C4-2B (cell line): ENCODE measurements around the gene TNNC1.

ENCODE experiments used
- CTCF ChIP-seq: fragments of 450-650 bp; conservative IDR thresholded peaks from 2 replicates; pipeline ENCODE4 v1.5.1; 2017; ENCODE audit warnings: mild to moderate bottlenecking
- ZFX ChIP-seq: fragments of 450-650 bp; IDR thresholded peaks from 2 replicates; pipeline ENCODE4 v1.6.1; 2017

GRCh38 chr3:52432691-52433141, 21.1 kb downstream of the TNNC1 start:
- no peak for TF ChIP-seq CTCF
- TF ChIP-seq ZFX: no peak
